Measurements from ENCODE around the gene DNMT3B.
"Not testable (repeated sequence)": the region's sequence is repeated elsewhere in the genome, so short reads cannot be mapped to it uniquely, and the experiment has no call there.

The DNMT3B gene

GRCh38 chr20:32792316-32792715 lies 30.1 kb downstream of the DNMT3B start:
- peak; percentile 58 for DNase-seq

- DNase-seq, result no peak
These were observed 30.7 kb downstream of the DNMT3B start for GRCh38 chr20:32792731-32793458.

GRCh38 chr20:32796383-32796948 lies 34.3 kb downstream of the DNMT3B start:
- no peak for DNase-seq

GRCh38 chr20:32796981-32797451 lies 34.8 kb downstream of the DNMT3B start:
- no peak for DNase-seq

- not testable (repeated sequence) for DNase-seq
These were observed 35.4 kb downstream of the DNMT3B start for GRCh38 chr20:32797571-32797970.

GRCh38 chr20:32798046-32798981 lies 36.1 kb downstream of the DNMT3B start:
- DNase-seq, result no peak

GRCh38 chr20:32803092-32803491 lies 40.9 kb downstream of the DNMT3B start:
- no peak for DNase-seq

- DNase-seq, result no peak
These were observed 42.0 kb downstream of the DNMT3B start for GRCh38 chr20:32804022-32804715.

GRCh38 chr20:32804817-32805216 lies 42.6 kb downstream of the DNMT3B start:
- DNase-seq, result no peak

GRCh38 chr20:32805721-32806120 lies 43.5 kb downstream of the DNMT3B start:
- DNase-seq, result no peak

GRCh38 chr20:32806356-32806755 lies 44.2 kb downstream of the DNMT3B start:
- DNase-seq, result no peak

GRCh38 chr20:32807706-32808105 lies 45.5 kb downstream of the DNMT3B start:
- DNase-seq, result no peak

- no peak for DNase-seq
These were observed 46.3 kb downstream of the DNMT3B start for GRCh38 chr20:32808438-32808837.

GRCh38 chr20:32809907-32810306 lies 47.7 kb downstream of the DNMT3B start:
- DNase-seq, result no peak

GRCh38 chr20:32810941-32811340 lies 48.8 kb downstream of the DNMT3B start:
- DNase-seq, result no peak

GRCh38 chr20:32811886-32812285 lies 49.7 kb downstream of the DNMT3B start:
- no peak for DNase-seq

GRCh38 chr20:32819992-32820697 lies 58.0 kb downstream of the DNMT3B start:
- DNase-seq, result no peak

- no peak for DNase-seq
These were observed 58.7 kb downstream of the DNMT3B start for GRCh38 chr20:32820698-32821377.

- no peak for DNase-seq
These were observed 60.0 kb downstream of the DNMT3B start for GRCh38 chr20:32822225-32822624.

GRCh38 chr20:32823078-32823477 lies 60.9 kb downstream of the DNMT3B start:
- DNase-seq, result peak; percentile 16

- no peak for DNase-seq
These were observed 61.8 kb downstream of the DNMT3B start for GRCh38 chr20:32823737-32824588.
